Uterus (tissue), 4 donors: ENCODE results near the gene RAP1GAP. TPM values are rescaled to one million over a fixed set of nuclear protein-coding genes. Genes with fewer than 3 reads are reported as not detected.
"Not testable (repeated sequence)": the region's sequence is repeated elsewhere in the genome, so short reads cannot be mapped to it uniquely, and the experiment has no call there.

Experiments used
- DNase-seq, 2 donors: peaks; one replicate each; pipeline ENCODE4 v3.0.0-alpha.2; 2019 to 2020
- H3K27ac ChIP-seq, 2 donors: fragments of 200-600 bp; sonication (generic); 1 replicate in 1 of 2; 2 replicates in 1 of 2; pipeline ENCODE4 v1.5.1; 2016 to 2018
- H3K27me3 ChIP-seq, 2 donors: fragments of 200-600 bp; sonication (generic); one replicate each; pipeline ENCODE4 v1.5.1; 2018 to 2019; ENCODE audit warnings: control low read depth in 1 of 2
- H3K36me3 ChIP-seq, 2 donors: fragments of 200-600 bp; sonication (generic); one replicate each; pipeline ENCODE4 v1.5.1; 2019; ENCODE audit warnings: control low read depth in 1 of 2
- H3K4me1 ChIP-seq, 2 donors: fragments of 200-600 bp; sonication (generic); one replicate each; pipeline ENCODE4 v1.5.1; 2018 to 2019; ENCODE audit warnings: control low read depth in 1 of 2
- H3K4me3 ChIP-seq, 2 donors: fragments of 200-600 bp; sonication (generic); 1 replicate in 1 of 2; 2 replicates in 1 of 2; pipeline ENCODE4 v1.5.1; 2018 to 2019; ENCODE audit warnings: mild to moderate bottlenecking in 1 of 2
- H3K9me3 ChIP-seq, 2 donors: fragments of 200-600 bp; sonication (generic); one replicate each; pipeline ENCODE4 v1.5.1; 2019; ENCODE audit warnings: control low read depth in 1 of 2
- POLR2A ChIP-seq, 2 donors: fragments of 450-650 bp; IDR thresholded peaks; one replicate each; pipeline ENCODE4 v1.6.1; 2016; ENCODE audit warnings: antibody characterized with exemption in 2 of 2, mild to moderate bottlenecking in 1 of 2, moderate library complexity in 1 of 2
- intact Hi-C: fragments of 100-400 bp; cut with DNase I; formaldehyde crosslinking; loops from one replicate; pipeline ENCODE4 v1.15.1; 2023; ENCODE audit warnings: low total_unique reads
- total RNA-seq, 4 donors: library from RNA; depleted of rRNA in 3 of 4; stranded (reverse); fragments of >200 nt in 3 of 4; gene quantifications; one replicate each; pipeline versions ENCODE4 v1.1.0 to v1.2.4, GENCODE V29; 2014 to 2023
- TF ChIP-seq, protein P1 (sequence below), 4 experiments: fragments of 200-600 bp in 2 of 4; fragments of 450-650 bp in 2 of 4; sonication (generic) in 2 of 4; IDR thresholded peaks; one replicate each; pipeline ENCODE4 v1.5.1; 2016 to 2019; ENCODE audit warnings: antibody characterized with exemption in 4 of 4, mild to moderate bottlenecking in 2 of 4, moderate library complexity in 1 of 4
- donor health status: DM: yes; HTN: yes; CAD: no.

RAP1GAP gene
- total RNA-seq, 4 donors from 2014 or later, result 0.18 to 6.9 TPM; not detected in 2

DNA sequence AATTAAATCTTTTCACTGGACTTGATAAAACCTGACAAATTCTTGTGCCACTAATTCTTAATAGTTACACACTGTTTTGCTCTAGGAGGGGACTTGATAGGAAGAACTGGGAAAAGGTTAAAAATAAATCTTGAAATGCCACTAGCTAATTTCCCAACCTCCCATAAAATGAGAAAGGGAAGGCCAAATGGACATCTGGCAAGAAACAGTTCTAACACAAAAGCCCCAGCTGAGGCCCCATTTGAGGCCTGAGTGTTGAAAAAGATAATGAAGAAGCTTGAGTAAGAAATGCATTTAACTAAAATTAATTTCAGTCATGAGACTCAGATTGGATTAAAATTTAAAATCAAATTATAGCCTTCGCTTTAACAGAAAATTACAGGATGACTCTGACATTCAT lies 11.2 kb upstream of the RAP1GAP start:
- Histone ChIP-seq H3K9me3 (peaks cover 0 to 3% of the 10 kb centered on the region in 2 donors), H3K4me3 (no peak overlapping the region), H3K27ac (no peak overlapping the region), H3K36me3 (no peaks in the 10 kb centered on the region), H3K4me1 (no peaks in the 10 kb centered on the region), H3K27me3 (no peaks in the 10 kb centered on the region)
- intact Hi-C loops, result no loop called here
- TF ChIP-seq POLR2A (IDR thresholded peaks at IDR 0.05), result no peak
- TF ChIP-seq, protein P1, sequence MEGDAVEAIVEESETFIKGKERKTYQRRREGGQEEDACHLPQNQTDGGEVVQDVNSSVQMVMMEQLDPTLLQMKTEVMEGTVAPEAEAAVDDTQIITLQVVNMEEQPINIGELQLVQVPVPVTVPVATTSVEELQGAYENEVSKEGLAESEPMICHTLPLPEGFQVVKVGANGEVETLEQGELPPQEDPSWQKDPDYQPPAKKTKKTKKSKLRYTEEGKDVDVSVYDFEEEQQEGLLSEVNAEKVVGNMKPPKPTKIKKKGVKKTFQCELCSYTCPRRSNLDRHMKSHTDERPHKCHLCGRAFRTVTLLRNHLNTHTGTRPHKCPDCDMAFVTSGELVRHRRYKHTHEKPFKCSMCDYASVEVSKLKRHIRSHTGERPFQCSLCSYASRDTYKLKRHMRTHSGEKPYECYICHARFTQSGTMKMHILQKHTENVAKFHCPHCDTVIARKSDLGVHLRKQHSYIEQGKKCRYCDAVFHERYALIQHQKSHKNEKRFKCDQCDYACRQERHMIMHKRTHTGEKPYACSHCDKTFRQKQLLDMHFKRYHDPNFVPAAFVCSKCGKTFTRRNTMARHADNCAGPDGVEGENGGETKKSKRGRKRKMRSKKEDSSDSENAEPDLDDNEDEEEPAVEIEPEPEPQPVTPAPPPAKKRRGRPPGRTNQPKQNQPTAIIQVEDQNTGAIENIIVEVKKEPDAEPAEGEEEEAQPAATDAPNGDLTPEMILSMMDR (IDR thresholded peaks at IDR 0.05), result no peak
- no peak for DNase-seq

DNA sequence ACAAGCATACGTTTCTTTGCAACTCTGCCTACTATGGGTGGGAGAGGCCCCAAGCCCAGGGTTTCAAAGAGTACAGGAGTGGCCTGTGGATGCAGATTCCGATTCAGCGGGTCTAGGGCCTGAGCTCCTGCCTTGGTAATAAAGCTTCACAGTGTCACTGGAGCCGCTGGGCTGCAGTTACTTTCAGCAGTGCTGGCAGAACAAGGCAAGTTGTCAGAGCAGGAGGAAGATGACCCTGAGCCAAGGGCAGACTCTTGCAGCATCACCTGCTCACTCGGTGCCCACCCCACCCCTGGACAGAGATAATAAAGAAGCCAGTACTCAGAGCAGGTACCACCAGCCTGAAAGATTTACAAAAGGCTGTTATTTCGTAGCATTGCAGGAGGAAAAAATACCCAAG lies 8.0 kb upstream of the RAP1GAP start:
- H3K27ac ChIP-seq, result no peak overlapping the region
- no peaks in the 10 kb centered on the region for H3K27me3 ChIP-seq

DNA sequence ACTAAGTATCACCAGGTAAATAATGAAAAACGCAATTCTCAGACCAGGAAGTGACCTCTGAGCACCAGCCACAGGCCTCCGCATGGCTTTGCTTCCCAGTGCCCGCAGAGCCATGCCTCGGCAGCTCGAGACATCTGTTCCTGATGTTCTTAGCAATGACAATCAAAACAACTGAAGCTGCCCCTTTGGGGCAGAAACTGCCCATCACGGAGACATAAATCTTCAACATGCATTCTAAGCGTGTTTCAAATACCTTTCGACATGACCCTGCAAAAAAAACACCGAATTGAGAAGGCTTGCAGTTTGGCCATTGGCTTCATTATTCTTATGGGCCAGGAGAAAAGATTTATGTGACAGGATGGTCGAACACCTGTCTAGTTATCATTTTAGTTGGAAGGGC lies 5.8 kb upstream of the RAP1GAP start:
- H3K4me3 ChIP-seq, result no peak overlapping the region
- no peak overlapping the region for H3K27ac ChIP-seq
- no peaks in the 10 kb centered on the region for H3K36me3 ChIP-seq
- DNase-seq, result no peak
- TF ChIP-seq, protein P1 (IDR thresholded peaks at IDR 0.05), result no peak
- TF ChIP-seq POLR2A (IDR thresholded peaks at IDR 0.05), result no peak
- H3K9me3 ChIP-seq, result no peaks in the 10 kb centered on the region
- peaks cover 0 to 4% of the 10 kb centered on the region in 2 donors for H3K4me1 ChIP-seq
- peaks cover 0 to 6% of the 10 kb centered on the region in 2 donors for H3K27me3 ChIP-seq
- intact Hi-C loops, result no loop called here

More for the DNA sequence above, 8.0 kb upstream of the RAP1GAP start:
- intact Hi-C loops, result no loop called here
- DNase-seq, result no peak
- Histone ChIP-seq H3K9me3 (no peaks in the 10 kb centered on the region), H3K36me3 (no peaks in the 10 kb centered on the region), H3K4me1 (peaks cover 0 to 4% of the 10 kb centered on the region in 2 donors), H3K4me3 (no peak overlapping the region)
- TF ChIP-seq, protein P1 (IDR thresholded peaks at IDR 0.05), result no peak
- TF ChIP-seq POLR2A (IDR thresholded peaks at IDR 0.05), result no peak

DNA sequence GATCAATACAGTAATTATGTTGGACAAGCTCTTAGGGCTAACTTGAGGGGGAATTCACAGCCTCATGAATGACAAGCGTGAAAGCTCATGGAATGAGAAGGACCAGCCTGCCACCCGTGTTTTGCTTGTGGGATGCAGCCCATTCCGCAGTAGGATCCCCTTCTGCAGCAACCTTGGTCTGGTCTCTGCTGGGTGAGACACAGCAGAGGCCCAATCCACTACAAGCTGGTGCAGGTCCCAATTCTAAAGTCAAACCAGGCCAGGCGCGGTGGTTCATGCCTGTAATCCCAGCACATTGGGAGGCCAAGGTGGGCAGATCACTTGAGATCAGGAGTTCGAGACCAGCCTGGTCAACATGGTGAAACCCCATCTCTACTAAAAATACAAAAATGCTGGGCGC lies 4.7 kb upstream of the RAP1GAP start:
- H3K4me3 ChIP-seq, H3K36me3 ChIP-seq, H3K27me3 ChIP-seq, DNase-seq, intact Hi-C loops, H3K27ac ChIP-seq, H3K9me3 ChIP-seq: not testable (repeated sequence)
- peaks cover 0 to 13% of the 10 kb centered on the region in 2 donors for H3K4me1 ChIP-seq

DNA sequence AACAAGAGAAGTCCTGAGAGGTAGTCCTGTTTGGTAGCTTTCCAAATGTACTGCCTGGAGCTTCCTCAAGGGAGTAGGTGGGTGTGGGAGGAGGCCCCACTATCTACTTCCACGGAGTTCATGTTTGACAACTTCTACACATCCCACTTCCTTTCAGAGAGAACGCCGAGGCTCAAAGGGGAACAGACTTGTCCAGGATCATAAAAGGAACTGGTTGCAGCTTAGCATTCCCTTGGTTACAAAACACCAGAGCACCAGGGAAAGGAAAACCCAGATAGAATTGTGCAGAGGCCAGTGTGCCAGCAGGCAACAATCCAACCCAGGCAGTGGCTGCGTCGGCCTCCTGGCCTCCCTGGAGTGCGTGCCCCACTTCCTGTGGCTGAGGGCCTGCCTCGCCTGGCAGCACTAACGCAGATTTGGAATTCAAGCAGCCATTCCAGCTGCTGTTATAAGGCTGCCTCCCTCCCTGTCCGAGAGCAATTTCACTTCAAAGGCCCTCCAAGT lies 4.2 kb upstream of the RAP1GAP start:
- Histone ChIP-seq H3K9me3 (no peaks in the 10 kb centered on the region), H3K4me1 (peaks cover 0 to 18% of the 10 kb centered on the region in 2 donors), H3K36me3 (no peaks in the 10 kb centered on the region), H3K27me3 (peaks cover 14% of the 10 kb centered on the region in 2 donors), H3K4me3 (no peak overlapping the region), H3K27ac (no peak overlapping the region)
- intact Hi-C loops, result no loop called here
- peak; percentile 41 to 78 for DNase-seq
- TF ChIP-seq, protein P1 (IDR thresholded peaks at IDR 0.05), result no peak
- no peak for TF ChIP-seq POLR2A (IDR thresholded peaks at IDR 0.05)
